Activated CD4-positive, CD25-positive, alpha-beta regulatory T cell treated with anti-CD3 and anti-CD28 coated beads, Interleukin-2, amount 50 U/mL, for 16 hours (primary cell): ENCODE data around the gene SRGAP1.

Source experiments
- DNase-seq: peaks from one replicate; pipeline ENCODE4 v3.0.0-alpha.2; 2020; ENCODE audit warnings: low read depth, low spot score

SRGAP1 gene

DNA sequence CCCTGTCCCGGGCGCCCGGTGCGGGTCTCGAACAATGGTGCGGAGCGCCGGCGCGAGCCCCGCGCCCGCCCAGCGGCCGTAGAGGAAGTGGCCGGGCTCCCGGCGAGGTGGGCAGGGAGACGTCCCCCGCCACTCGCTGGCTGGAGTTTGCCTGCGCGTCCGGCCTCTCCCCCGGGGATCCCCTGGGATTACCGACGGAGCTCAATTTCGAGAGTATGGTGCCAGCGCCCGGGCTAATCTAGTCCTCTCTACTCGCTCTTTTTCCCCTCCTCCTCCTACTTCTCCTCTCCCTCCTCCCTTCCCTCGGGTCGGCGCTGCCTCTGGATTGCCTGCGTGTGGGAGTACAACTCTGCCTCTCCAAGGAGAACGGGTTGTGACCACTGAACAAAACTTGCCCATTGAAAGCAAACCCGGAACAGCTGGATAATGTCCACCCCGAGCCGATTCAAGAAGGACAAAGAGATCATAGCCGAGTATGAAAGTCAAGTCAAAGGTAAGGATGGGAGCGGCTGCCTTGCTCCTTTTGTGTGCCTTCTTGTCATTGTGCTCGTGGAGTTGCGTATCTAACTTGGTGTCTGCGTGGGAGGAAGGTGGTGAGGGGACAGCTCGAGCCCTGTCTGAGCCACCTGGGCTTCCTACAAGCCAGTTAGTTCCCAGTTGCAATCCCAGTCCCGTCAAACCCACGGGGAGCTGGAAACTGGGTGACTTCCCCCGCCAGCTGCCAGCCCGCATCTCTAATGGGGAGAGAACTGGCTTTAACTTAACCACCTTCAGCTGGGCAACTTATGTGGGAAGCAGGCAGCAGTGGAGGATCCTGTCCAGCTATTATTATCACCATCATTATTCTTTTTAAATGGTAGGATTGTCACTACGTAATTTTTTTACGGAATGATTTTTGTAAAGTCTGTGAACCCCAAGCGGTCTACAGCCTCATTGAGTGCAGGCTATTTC lies at the start of gene SRGAP1:
Gene SRGAP1 (plus strand): TSS at position 310 of the 951 bp plus-strand sequence. CDS start 117 bp downstream, at position 427.
- DNase-seq = no peak

DNA sequence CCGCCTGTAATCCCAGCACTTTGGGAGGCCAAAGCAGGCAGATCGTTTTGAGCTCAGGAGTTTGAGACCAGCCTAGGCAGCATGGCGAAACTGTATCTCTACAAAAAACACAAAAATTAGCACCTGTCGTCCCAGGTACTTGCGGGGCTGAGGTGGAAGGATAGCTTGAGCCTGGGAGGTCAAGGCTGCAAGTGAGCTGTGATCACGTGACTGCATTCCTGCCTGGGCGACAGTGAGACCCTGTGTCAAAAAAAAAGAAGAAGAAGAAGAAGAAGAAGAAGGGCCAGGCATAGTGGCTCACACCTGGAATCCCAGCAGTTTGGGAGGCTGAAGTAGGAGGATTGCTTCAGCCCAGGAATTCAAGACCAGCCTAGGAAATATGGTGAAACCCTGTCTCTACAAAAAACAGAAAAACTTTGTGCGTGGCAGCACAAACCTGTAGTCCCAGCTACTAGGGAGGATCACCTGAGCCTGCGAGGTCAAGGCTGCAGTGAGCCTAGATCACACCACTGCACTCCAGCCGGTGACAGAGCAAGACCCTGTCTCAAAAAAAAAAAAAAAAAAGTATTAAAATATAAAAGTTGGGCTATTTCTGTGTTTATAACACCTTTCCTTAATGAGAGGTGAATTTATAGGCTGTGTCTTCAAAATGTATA lies 49.3 kb upstream of the SRGAP1 start:
- DNase-seq = no peak

GRCh38 chr12:63795944-63796343 lies 48.6 kb upstream of the SRGAP1 start:
- no peak for DNase-seq

- DNase-seq = no peak
Observed at GRCh38 chr12:63802012-63802608, 42.4 kb upstream of the SRGAP1 start.

DNA sequence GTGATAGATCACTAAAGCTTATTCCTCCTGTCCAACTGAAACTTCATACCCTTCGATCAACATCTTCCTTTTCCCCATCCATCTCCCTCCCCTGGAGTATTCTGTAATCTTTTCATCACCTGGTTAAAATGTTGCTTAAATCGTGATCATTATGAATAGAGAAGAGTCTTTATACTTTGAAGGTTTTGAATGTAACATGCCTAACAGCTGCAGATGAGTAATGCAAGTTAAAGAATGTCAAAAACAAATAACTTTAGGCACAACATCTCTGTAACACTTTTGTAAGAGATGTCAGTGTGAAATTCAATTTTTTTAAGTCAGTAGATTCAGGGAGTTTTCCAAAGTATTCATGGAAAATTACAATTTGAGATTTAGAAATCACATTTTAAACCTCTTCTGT lies 39.8 kb upstream of the SRGAP1 start:
- no peak for DNase-seq

DNA sequence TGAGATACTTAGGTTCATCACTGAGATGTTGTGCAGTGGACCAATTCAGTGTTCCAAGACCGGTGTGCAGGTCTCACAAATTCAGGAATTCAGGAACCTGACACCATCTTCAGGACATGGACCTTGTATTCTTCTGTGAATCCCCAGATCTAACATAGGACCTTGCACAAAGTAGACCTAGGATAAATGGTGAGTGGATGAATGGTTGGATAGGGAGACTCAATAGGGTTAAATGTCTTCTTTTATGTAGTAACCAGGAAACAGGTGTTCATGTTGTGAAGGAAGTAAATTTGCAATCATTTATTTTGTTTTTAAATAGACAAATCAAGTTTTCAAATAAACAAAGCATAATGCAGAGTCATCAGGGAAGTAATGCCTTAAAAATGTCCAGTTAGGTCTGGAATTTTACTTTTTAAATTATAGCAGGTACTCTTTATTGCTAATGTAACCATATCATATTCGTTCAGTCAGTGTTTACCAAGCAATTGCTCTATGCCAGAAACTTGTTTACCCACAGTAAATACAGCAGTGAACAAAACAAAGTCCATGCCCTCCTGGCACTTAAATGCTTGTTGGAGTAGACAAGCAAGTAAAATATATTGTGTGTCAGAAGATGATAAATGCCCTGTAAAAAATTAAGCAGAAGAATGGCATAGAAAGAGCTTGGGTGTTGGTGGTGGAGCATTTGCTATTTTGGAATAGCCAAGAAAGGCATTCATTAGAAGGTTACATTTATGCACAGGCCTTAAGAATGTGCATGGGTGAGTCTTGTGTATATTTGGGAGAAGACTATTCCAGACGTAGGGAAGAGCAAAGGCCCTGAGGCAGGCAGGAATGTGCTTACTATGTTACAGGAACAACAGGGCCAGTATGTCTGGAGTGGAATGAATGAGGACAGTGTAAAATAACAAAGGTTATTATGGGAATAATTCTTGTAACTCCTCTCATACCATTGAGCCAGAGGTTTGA lies 38.5 kb upstream of the SRGAP1 start:
- no peak for DNase-seq

GRCh38 chr12:63808631-63809030 lies 35.9 kb upstream of the SRGAP1 start:
- no peak for DNase-seq

DNA sequence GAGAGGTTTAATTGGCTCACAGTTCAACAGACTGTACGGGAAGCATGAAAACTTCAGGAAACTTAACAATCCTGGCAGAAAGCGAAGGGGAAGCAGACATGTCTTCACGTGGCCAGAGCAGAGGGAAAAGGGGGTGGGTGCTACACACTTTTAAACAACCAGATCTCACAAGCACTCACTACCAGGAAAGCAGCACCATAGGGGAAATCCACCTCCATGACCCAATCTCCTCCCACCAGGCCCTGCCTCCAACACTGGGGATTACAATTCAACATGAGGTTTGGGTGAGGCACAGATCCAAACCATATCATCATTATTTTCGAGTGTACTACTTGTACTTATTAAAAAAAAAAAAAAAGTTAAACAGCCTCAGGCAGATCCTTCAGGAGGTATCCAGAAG lies 34.9 kb upstream of the SRGAP1 start:
- DNase-seq = no peak

DNA sequence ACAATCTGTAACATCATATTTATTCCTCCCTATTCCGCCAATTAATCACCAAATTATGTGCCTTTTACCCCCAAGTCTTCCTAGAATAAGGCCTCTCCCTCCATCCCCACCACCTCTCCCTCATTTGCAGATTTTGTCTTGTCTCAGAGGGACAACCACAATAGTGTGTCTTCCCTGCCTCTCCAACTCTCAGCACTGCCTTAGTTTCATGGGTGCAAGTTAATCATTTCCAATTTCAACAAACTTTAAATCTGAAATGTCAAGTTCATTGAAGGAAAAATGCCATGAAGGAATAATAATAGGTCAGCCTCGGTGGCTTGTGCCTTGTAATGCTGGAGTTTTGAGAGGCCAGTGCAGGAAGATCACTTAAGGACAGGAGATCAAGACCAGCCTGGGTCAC lies 33.2 kb upstream of the SRGAP1 start:
- DNase-seq = no peak

GRCh38 chr12:63811755-63812154 lies 32.7 kb upstream of the SRGAP1 start:
- DNase-seq = no peak

- no peak for DNase-seq
Observed at GRCh38 chr12:63814146-63814772, 30.2 kb upstream of the SRGAP1 start.

DNA sequence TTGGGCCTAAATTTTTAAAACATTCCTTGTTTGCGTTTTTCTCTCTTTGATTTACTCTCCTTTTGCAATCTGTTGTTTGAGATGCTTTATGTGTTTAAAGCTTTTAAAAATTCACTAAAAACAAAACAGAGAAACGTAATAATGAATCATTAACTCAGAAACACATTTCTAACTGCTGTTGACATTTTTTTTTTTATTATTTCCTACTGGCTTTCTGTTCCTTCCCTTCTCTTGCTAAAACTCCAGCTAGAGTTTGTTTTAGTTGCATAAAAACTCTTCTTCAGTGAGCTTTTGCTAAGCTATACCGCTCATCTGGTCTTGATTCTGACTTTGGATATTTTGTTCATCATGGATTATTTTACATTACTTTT lies 29.0 kb upstream of the SRGAP1 start:
- no peak for DNase-seq

DNA sequence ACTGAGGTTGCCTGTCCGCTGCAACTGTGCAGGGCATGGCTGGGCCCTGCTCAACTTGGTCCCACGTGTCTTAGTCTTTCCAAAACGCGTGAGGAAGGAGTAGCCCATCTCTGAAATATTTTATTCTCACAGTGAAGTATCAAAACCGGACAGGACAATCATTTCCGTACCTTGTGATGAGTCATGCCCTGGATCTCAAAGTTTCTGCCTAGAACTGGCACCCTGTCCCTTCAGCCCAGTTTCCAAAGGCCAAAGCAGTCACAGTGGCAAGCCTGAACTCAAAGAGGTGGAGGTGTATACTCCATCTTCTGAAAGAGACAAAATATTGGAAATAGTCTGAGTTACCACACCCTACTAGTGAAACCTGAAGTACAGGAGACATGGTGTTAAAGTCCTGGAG lies 28.5 kb upstream of the SRGAP1 start:
- DNase-seq = no peak

- no peak for DNase-seq
Observed at GRCh38 chr12:63820427-63820826, 24.1 kb upstream of the SRGAP1 start.

DNA sequence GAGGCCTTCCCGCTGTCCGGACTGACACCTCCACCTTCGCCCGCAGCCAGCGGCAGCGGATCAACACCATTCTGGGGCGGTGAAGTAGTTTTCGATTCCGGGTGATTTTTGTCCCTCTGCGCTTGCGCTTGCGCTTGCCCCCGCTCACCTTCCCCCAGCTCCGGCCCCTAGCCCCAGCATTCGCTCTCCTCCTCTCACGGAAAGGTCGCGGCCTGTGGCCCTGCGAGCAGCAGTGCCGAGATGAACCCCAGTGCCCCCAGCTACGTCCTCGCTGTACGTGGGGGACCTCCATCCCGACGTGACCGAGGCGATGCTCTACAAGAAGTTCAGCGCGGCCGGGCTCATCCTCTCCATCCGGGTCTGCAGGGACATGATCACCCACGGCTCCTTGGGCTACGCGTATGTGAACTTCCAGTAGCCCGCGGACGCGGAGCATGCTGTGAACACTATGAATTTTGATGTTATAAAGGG lies 22.7 kb upstream of the SRGAP1 start:
- no peak for DNase-seq

- no peak for DNase-seq
Observed at GRCh38 chr12:63822352-63822751, 22.1 kb upstream of the SRGAP1 start.

DNA sequence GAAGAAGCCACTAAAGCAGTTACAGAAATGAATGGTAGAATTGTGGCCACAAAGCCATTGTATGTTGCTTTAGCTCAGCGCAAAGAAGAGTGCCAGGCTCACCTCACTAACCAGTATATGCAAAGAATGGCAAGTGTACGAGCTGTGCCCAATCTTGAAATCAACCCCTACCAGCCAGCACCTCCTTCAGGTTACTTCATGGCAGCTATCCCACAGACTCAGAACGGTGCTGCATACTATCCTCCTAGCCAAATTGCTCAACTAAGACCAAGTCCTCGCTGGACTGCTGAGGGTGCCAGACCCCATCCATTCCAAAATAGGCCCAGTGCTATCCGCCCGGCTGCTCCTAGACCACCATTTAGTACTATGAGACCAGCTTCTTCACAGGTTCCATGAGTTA lies 21.5 kb upstream of the SRGAP1 start:
- DNase-seq = no peak

DNA sequence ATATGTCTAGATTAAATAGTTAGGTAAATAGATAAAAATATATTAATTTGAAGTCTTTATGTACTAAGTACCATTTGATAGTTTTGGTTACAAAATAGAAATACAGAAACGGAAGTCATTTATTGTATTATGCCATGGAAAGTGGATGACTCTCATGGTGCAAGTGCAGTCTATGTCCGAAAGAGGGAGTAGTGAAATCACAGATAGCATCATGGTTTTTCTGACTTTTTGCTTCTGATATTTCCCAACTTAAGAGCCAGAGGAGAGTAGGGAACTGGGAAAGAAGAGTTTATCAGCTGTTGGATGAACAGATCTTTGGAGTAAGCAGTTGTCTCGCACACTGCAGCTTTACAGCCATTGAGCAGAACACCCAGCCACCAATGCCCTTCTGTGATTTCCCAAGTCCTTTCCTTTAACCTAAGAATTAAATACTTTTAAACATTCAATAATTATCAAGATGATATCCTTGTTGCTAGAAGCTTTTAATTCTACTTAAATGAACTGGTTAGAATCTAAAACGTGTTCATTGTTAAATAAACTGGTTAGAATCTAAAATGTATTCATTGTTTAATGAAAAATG lies 18.4 kb upstream of the SRGAP1 start:
- DNase-seq = no peak

- DNase-seq = no peak
Observed at GRCh38 chr12:63828867-63829266, 15.6 kb upstream of the SRGAP1 start.

DNA sequence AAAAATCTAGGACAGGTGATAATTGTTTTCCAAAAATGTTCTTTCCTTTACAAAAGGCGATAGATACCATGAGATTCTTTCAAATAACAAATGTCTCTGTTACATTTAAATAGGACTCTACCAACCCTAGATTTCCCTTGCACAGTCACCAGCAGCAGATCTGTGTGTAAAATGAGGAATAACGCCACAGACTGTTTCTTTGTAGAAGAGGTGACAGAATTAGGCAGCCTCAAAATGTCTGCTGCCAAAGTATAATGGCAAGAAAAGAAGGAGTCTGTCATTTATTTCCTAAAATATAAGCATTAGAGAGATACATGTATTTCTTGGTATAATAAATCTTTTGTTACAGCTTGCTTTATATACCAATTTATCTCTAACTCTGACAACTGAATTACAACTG lies 8.5 kb upstream of the SRGAP1 start:
- no peak for DNase-seq

GRCh38 chr12:63836936-63837335 lies 7.6 kb upstream of the SRGAP1 start:
- no peak for DNase-seq
